Parathyroid adenoma (tissue), 2 donors: ENCODE results near the gene VPS35.

Experiments
- H2AFZ ChIP-seq: fragments of 300-600 bp; sonication (generic); one replicate; pipeline ENCODE4 v1.7.0; 2017; ENCODE audit warnings: antibody characterized with exemption, mild to moderate bottlenecking
- H3K27ac ChIP-seq: fragments of 300-600 bp; sonication (generic); one replicate; pipeline ENCODE4 v1.7.0; 2017
- H3K27me3 ChIP-seq: fragments of 300-600 bp; sonication (generic); one replicate; pipeline ENCODE4 v1.7.0; 2017; ENCODE audit warnings: low read length; ENCODE audit not compliant: control insufficient read depth, insufficient read depth
- H3K36me3 ChIP-seq: fragments of 300-600 bp; sonication (generic); one replicate; pipeline ENCODE4 v1.7.0; 2017; ENCODE audit warnings: low read length; ENCODE audit not compliant: control insufficient read depth, insufficient read depth
- H3K4me1 ChIP-seq: fragments of 300-600 bp; sonication (generic); one replicate; pipeline ENCODE4 v1.7.0; 2017; ENCODE audit warnings: control low read depth
- H3K4me2 ChIP-seq: fragments of 300-600 bp; sonication (generic); one replicate; pipeline ENCODE4 v1.7.0; 2017; ENCODE audit warnings: low read length
- H3K4me3 ChIP-seq: fragments of 300-600 bp; sonication (generic); one replicate; pipeline ENCODE4 v1.7.0; 2017; ENCODE audit warnings: low read depth, low read length
- H3K79me2 ChIP-seq: fragments of 300-600 bp; sonication (generic); one replicate; pipeline ENCODE4 v1.7.0; 2017; ENCODE audit warnings: control low read depth
- H3K9ac ChIP-seq: fragments of 300-600 bp; sonication (generic); one replicate; pipeline ENCODE4 v1.7.0; 2017; ENCODE audit warnings: mild to moderate bottlenecking
- H3K9me3 ChIP-seq: fragments of 300-600 bp; sonication (generic); one replicate; pipeline ENCODE4 v1.7.0; 2017; ENCODE audit warnings: low read length; ENCODE audit not compliant: control insufficient read depth
- TF ChIP-seq, protein P1 (sequence below): fragments of 300-600 bp; sonication (generic); IDR thresholded peaks from one replicate; pipeline ENCODE4 v1.7.0; 2017; ENCODE audit warnings: antibody characterized with exemption, mild to moderate bottlenecking
- donor health status: primary hyperparathyroidism.

VPS35 gene

DNA sequence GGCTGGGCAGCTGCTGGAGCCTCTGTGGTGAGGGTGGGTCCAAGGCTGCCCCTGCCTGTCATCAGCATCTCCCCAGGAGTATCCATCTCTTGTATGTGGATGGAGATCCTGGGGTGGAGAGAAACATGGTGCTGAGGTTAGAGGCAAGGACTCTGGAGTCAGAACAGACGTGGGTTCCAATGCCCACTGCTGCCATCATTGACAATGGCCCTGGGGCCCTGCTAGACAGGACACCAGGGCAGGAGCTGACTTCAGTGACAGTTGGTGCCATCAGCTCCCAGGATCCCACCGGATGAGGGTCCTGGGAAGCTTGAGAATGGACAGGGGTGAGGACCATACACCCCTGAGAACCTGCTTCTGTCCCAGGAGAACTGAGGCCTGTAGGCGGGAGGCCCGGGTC is 43.6 kb upstream of the VPS35 start:
- Histone ChIP-seq H3K4me3 (no peak overlapping the region), H3K9ac (no peak overlapping the region), H3K79me2 (no peaks in the 10 kb centered on the region), H3K27ac (no peak overlapping the region), H2AFZ (no peak overlapping the region), H3K4me1 (no peaks in the 10 kb centered on the region), H3K9me3 (no peaks in the 10 kb centered on the region), H3K36me3 (no peaks in the 10 kb centered on the region), H3K4me2 (no peak overlapping the region), H3K27me3 (no peaks in the 10 kb centered on the region)
- TF ChIP-seq, protein P1, sequence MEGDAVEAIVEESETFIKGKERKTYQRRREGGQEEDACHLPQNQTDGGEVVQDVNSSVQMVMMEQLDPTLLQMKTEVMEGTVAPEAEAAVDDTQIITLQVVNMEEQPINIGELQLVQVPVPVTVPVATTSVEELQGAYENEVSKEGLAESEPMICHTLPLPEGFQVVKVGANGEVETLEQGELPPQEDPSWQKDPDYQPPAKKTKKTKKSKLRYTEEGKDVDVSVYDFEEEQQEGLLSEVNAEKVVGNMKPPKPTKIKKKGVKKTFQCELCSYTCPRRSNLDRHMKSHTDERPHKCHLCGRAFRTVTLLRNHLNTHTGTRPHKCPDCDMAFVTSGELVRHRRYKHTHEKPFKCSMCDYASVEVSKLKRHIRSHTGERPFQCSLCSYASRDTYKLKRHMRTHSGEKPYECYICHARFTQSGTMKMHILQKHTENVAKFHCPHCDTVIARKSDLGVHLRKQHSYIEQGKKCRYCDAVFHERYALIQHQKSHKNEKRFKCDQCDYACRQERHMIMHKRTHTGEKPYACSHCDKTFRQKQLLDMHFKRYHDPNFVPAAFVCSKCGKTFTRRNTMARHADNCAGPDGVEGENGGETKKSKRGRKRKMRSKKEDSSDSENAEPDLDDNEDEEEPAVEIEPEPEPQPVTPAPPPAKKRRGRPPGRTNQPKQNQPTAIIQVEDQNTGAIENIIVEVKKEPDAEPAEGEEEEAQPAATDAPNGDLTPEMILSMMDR: no peak

DNA sequence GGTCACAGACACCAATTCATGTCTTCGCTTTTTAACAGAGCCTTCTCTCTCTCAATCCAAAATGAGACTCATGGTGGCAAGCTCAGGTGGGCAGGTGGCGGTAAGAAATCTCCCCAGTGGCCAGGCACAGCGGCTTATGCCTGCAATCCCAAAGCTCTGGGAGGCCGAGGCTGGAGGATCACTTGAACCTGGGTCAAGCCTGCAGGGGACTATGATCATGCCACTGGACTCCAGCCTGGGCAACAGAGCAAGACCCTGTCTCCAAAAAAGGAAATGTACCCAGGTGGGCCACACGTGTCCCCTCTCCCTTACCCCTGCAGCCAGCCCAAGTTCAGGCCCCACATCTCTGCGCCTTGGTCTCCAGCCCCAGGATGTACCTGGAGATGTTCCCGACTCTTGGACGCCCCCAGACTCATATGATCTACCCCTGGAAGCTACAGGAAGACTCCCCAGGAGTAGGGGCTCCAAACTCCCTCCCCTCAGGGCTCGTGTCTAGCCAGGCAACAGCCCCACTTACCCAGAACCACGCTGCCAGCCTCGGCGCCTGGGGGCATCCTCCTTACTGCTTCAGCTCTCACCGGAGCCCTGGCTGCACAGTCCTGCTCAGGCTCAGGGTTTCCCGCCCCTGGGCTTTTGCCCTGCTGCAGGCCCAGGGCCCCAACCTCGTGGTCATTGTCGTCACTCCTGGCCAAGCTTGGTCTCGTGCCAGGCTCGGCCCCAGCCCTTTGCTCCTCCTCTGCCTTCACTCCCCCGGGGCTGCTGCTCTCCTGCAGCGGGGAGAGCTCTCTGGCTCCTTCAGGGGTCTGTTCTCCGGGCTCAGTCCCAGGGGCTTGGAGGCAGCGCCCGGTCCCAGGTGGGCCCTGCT is 42.9 kb upstream of the VPS35 start:
- TF ChIP-seq, protein P1: no peak
- Histone ChIP-seq H3K27me3 (no peaks in the 10 kb centered on the region), H3K4me3 (no peak overlapping the region), H2AFZ (no peak overlapping the region), H3K9ac (no peak overlapping the region), H3K4me2 (no peak overlapping the region), H3K9me3 (no peaks in the 10 kb centered on the region), H3K36me3 (no peaks in the 10 kb centered on the region), H3K79me2 (no peaks in the 10 kb centered on the region), H3K27ac (no peak overlapping the region), H3K4me1 (no peaks in the 10 kb centered on the region)

DNA sequence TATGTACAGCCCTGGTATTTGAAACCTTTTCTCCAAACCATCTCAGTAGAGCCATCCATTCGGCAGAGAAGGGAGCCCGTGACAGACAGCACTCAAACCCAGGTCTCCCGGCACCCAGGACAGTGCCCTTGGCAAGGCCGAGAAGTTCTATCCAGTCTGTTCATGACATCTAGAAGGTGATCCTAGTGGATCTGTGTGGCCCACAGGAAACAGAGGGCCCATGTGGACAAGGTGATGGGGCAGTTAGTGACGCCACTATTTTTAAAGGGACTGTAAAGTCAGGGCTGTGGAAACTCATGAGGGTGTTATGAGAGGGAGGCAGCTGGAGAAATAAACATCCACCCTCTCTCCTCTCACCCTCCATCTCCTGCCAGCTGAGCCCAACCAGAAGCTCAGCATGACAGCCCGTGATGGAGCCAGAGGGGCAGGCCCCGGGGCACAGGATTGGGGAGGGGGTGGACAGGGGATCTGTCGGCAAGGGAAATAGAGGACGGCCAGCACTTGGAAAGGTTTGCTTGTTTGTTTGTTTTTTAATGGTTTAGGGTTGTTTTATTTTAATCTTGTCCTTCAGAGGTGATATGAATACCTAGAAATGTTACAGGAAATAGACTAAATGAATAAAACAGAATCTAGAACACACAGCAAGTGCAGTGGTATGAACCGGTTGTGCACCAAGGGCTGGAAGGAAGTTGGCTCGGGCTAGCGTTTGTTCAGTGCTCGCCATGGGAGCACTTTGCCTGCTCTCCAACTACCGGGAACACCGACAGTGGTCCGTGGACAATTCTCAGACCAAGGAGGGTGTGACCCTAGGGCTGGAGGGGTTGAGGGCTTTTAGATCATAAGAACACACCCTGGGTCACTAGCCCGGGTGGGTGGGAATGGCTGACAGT is 42.1 kb upstream of the VPS35 start:
- Histone ChIP-seq H3K27me3 (no peaks in the 10 kb centered on the region), H3K36me3 (no peaks in the 10 kb centered on the region), H3K4me3 (no peak overlapping the region), H3K9me3 (no peaks in the 10 kb centered on the region), H3K9ac (no peak overlapping the region), H3K4me1 (no peaks in the 10 kb centered on the region), H3K4me2 (no peak overlapping the region), H2AFZ (no peak overlapping the region), H3K79me2 (no peaks in the 10 kb centered on the region), H3K27ac (no peak overlapping the region)
- TF ChIP-seq, protein P1: no peak

- H3K9ac ChIP-seq: no peak overlapping the region
- H3K4me3 ChIP-seq: no peak overlapping the region
- no peaks in the 10 kb centered on the region for H3K4me1 ChIP-seq
- H2AFZ ChIP-seq: no peak overlapping the region
- H3K9me3 ChIP-seq: no peaks in the 10 kb centered on the region
- no peak overlapping the region for H3K4me2 ChIP-seq
- TF ChIP-seq, protein P1: no peak
- no peaks in the 10 kb centered on the region for H3K36me3 ChIP-seq
- no peaks in the 10 kb centered on the region for H3K27me3 ChIP-seq
- H3K27ac ChIP-seq: no peak overlapping the region
- no peaks in the 10 kb centered on the region for H3K79me2 ChIP-seq
These were observed 41.1 kb upstream of the VPS35 start for GRCh38 chr16:46730126-46730525.
